HEK293 (cell line): ENCODE results near the gene JUP.

Source experiments
- BCL11B ChIP-seq: fragments of 450-650 bp; formaldehyde crosslinking; IDR thresholded peaks from 2 replicates; pipeline ENCODE4 v1.5.1; 2016; ENCODE audit warnings: low read depth, missing biosample characterization, missing genetic modification characterization
- GLIS2 ChIP-seq: fragments of 450-650 bp; formaldehyde crosslinking; IDR thresholded peaks from 2 replicates; pipeline ENCODE4 v1.5.1; 2016; ENCODE audit warnings: missing biosample characterization, missing genetic modification characterization
- OVOL3 ChIP-seq: fragments of 450-650 bp; formaldehyde crosslinking; IDR thresholded peaks from 2 replicates; pipeline ENCODE4 v1.5.1; 2016; ENCODE audit warnings: missing biosample characterization, missing genetic modification characterization
- PATZ1 ChIP-seq: fragments of 450-650 bp; formaldehyde crosslinking; IDR thresholded peaks from 2 replicates; pipeline ENCODE4 v1.5.1; 2016; ENCODE audit warnings: missing biosample characterization, missing genetic modification characterization
- PRDM1 ChIP-seq: fragments of 450-650 bp; formaldehyde crosslinking; IDR thresholded peaks from 2 replicates; pipeline ENCODE4; 2016; ENCODE audit warnings: missing biosample characterization, missing genetic modification characterization
- SCRT2 ChIP-seq: fragments of 450-650 bp; formaldehyde crosslinking; IDR thresholded peaks from 2 replicates; pipeline ENCODE4 v1.5.1; 2016; ENCODE audit warnings: missing biosample characterization, missing genetic modification characterization
- TCF7L2 ChIP-seq: IDR thresholded peaks from 2 replicates; pipeline ENCODE4 v1.6.1; 2011; ENCODE audit warnings: low read depth, mild to moderate bottlenecking, inconsistent platforms, low read length, moderate library complexity, borderline replicate concordance
- TSHZ1 ChIP-seq: fragments of 450-650 bp; formaldehyde crosslinking; IDR thresholded peaks from 2 replicates; pipeline ENCODE4 v1.5.1; 2016; ENCODE audit warnings: missing biosample characterization, missing genetic modification characterization, borderline replicate concordance
- YY1 ChIP-seq: fragments of 450-650 bp; formaldehyde crosslinking; IDR thresholded peaks from 2 replicates; pipeline ENCODE4 v1.5.1; 2018; ENCODE audit warnings: missing biosample characterization, missing genetic modification characterization
- ZBTB1 ChIP-seq: fragments of 450-650 bp; formaldehyde crosslinking; IDR thresholded peaks from 2 replicates; pipeline ENCODE4 v1.5.1; 2016; ENCODE audit warnings: missing biosample characterization, missing genetic modification characterization
- ZBTB48 ChIP-seq: fragments of 450-650 bp; formaldehyde crosslinking; IDR thresholded peaks from 2 replicates; pipeline ENCODE4 v1.5.1; 2016; ENCODE audit warnings: missing biosample characterization, missing genetic modification characterization
- ZBTB49 ChIP-seq: fragments of 450-650 bp; formaldehyde crosslinking; IDR thresholded peaks from 2 replicates; pipeline ENCODE4 v1.5.1; 2016; ENCODE audit warnings: missing biosample characterization, missing genetic modification characterization, low read depth
- ZIC2 ChIP-seq: fragments of 450-650 bp; formaldehyde crosslinking; IDR thresholded peaks from 2 replicates; pipeline ENCODE4 v1.5.1; 2016; ENCODE audit warnings: missing biosample characterization, missing genetic modification characterization
- ZNF114 ChIP-seq: fragments of 450-650 bp; formaldehyde crosslinking; IDR thresholded peaks from 2 replicates; pipeline ENCODE4 v1.5.0; 2017; ENCODE audit warnings: missing biosample characterization, missing genetic modification characterization
- ZNF121 ChIP-seq: fragments of 450-650 bp; formaldehyde crosslinking; IDR thresholded peaks from 2 replicates; pipeline ENCODE4 v1.5.1; 2016; ENCODE audit warnings: missing biosample characterization, missing genetic modification characterization
- ZNF133 ChIP-seq: fragments of 450-650 bp; formaldehyde crosslinking; IDR thresholded peaks from 2 replicates; pipeline ENCODE4 v1.5.1; 2016; ENCODE audit warnings: missing biosample characterization, missing genetic modification characterization
- ZNF138 ChIP-seq: fragments of 450-650 bp; formaldehyde crosslinking; IDR thresholded peaks from 2 replicates; pipeline ENCODE4 v1.5.1; 2016; ENCODE audit warnings: missing biosample characterization, missing genetic modification characterization, borderline replicate concordance
- ZNF202 ChIP-seq: fragments of 450-650 bp; formaldehyde crosslinking; IDR thresholded peaks from 2 replicates; pipeline ENCODE4 v1.5.1; 2016; ENCODE audit warnings: missing biosample characterization, missing genetic modification characterization, borderline replicate concordance
- ZNF211 ChIP-seq: fragments of 450-650 bp; formaldehyde crosslinking; IDR thresholded peaks from 2 replicates; pipeline ENCODE4 v1.5.1; 2016; ENCODE audit warnings: low read depth, missing biosample characterization, missing genetic modification characterization
- ZNF221 ChIP-seq: fragments of 450-650 bp; formaldehyde crosslinking; IDR thresholded peaks from 2 replicates; pipeline ENCODE4 v1.5.1; 2017; ENCODE audit warnings: missing biosample characterization, missing genetic modification characterization, borderline replicate concordance
- ZNF24 ChIP-seq: fragments of 450-650 bp; formaldehyde crosslinking; IDR thresholded peaks from 2 replicates; pipeline ENCODE4 v1.5.1; 2016; ENCODE audit warnings: missing biosample characterization, missing genetic modification characterization
- ZNF350 ChIP-seq: fragments of 450-650 bp; formaldehyde crosslinking; IDR thresholded peaks from 2 replicates; pipeline ENCODE4 v1.5.0; 2017; ENCODE audit warnings: missing biosample characterization, mild to moderate bottlenecking, missing genetic modification characterization
- ZNF366 ChIP-seq: fragments of 450-650 bp; formaldehyde crosslinking; conservative IDR thresholded peaks from 2 replicates; pipeline ENCODE4 v1.5.1; 2016; ENCODE audit warnings: missing biosample characterization, missing genetic modification characterization
- ZNF37A ChIP-seq: fragments of 450-650 bp; IDR thresholded peaks from 2 replicates; pipeline ENCODE4 v1.5.1; 2018; ENCODE audit warnings: missing biosample characterization, missing genetic modification characterization
- ZNF488 ChIP-seq: fragments of 450-650 bp; formaldehyde crosslinking; IDR thresholded peaks from 2 replicates; pipeline ENCODE4 v1.5.1; 2016; ENCODE audit warnings: missing biosample characterization, missing genetic modification characterization
- ZNF529 ChIP-seq: fragments of 450-650 bp; formaldehyde crosslinking; IDR thresholded peaks from 2 replicates; pipeline ENCODE4 v1.5.1; 2017; ENCODE audit warnings: missing genetic modification characterization, missing biosample characterization; ENCODE audit not compliant: insufficient replicate concordance
- ZNF660 ChIP-seq: fragments of 450-650 bp; IDR thresholded peaks from 2 replicates; pipeline ENCODE4 v1.5.1; 2018; ENCODE audit warnings: missing biosample characterization, mild to moderate bottlenecking, missing genetic modification characterization
- ZNF707 ChIP-seq: fragments of 450-650 bp; formaldehyde crosslinking; IDR thresholded peaks from 2 replicates; pipeline ENCODE4 v1.5.1; 2016; ENCODE audit warnings: missing biosample characterization, missing genetic modification characterization
- ZNF837 ChIP-seq: fragments of 450-650 bp; formaldehyde crosslinking; IDR thresholded peaks from 2 replicates; pipeline ENCODE4 v1.5.1; 2016; ENCODE audit warnings: missing biosample characterization, missing genetic modification characterization
- ZSCAN16 ChIP-seq: fragments of 450-650 bp; formaldehyde crosslinking; IDR thresholded peaks from 2 replicates; pipeline ENCODE4 v1.5.1; 2016; ENCODE audit warnings: missing biosample characterization, missing genetic modification characterization
- ZSCAN5A ChIP-seq: fragments of 450-650 bp; formaldehyde crosslinking; IDR thresholded peaks from 2 replicates; pipeline ENCODE4 v1.5.1; 2016; ENCODE audit warnings: missing biosample characterization, missing genetic modification characterization

JUP gene

GRCh38 chr17:41801374-41802271 is 15.1 kb upstream of the JUP start (continued):
- TF ChIP-seq TSHZ1 (tag by site-specific recombination) (no peak), GLIS2 (tag by site-specific recombination) (no peak), ZNF202 (tag by site-specific recombination) (no peak), YY1 (no peak), ZNF529 (tag by site-specific recombination) (no peak), ZSCAN16 (tag by site-specific recombination) (no peak), ZNF660 (tag by site-specific recombination) (no peak; the same call in 1 of the 2 replicates), ZSCAN5A (no peak), PATZ1 (peak; percentile 86), BCL11B (tag by site-specific recombination) (peak; percentile 51; the same call in 1 of the 2 replicates), ZNF133 (tag by site-specific recombination) (no peak), ZNF37A (no peak), SCRT2 (tag by site-specific recombination) (no peak), PRDM1 (tag by site-specific recombination) (no peak), ZBTB49 (tag by site-specific recombination) (no peak), ZNF24 (peak; percentile 59; the same call in 1 of the 2 replicates), ZNF350 (no peak), ZNF211 (tag by site-specific recombination) (no peak), ZNF114 (tag by site-specific recombination) (no peak), OVOL3 (no peak), ZIC2 (tag by site-specific recombination) (no peak), ZNF488 (no peak), ZBTB1 (tag by site-specific recombination) (no peak), ZNF366 (tag by site-specific recombination) (0 out of 2 replicates have a peak, but pooled peaks have one; percentile 30), ZNF138 (no peak), ZBTB48 (no peak), ZNF837 (tag by site-specific recombination) (no peak), ZNF121 (no peak), ZNF221 (tag by site-specific recombination) (no peak), TCF7L2 (no peak), ZNF707 (no peak)
